ENCODE data around the gene TBC1D25. TPM values are rescaled to one million over a fixed set of nuclear protein-coding genes. Genes with fewer than 3 reads are reported as not detected.
A peak's percentile ranks its signal among the peaks of the same experiment; 100 is the strongest.

Gene TBC1D25
- 10 to 100 TPM in 1 of 4 donors, 1 to 10 TPM in 3; 5.5 to 11.7 (median 8.5) TPM for total RNA-seq

DNA sequence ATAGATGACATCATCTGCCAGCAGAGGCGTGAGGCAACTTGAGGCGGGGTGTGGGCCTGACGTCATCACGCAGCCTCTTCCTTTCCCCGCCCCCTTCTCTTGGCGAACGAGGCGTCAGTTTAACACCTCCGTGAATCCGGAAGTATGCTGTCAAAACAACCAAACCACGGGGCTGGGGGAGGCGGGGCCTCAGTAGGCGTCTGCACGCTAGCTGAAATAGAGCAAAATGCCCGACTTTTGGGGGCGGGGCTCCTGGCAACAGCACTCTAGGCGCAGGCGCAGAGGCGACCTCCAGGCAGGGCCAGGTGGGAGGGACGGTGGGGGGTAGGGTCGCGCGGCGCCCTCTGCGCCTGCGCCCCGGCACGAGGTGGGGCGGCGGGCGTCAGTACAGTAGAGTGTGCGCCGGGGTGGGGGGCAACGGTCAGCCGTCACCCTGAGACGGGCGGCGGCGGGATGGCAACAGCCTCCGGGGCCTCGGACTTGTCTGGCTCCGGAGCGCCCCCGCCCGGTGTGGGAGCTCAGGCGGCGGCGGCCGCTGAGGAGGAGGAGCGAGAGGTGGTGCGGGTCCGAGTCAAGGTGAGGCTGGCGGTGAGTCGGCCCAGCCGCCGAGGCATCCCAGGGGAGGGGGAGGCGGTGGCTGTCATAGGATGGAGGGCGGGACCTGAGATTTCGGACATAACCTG is at the start of gene TBC1D25:
Gene TBC1D25, plus strand, starts transcription at position 370 of the 683 bp plus-strand sequence. Its CDS starts 84 bp downstream, at position 454.
- H3K36me3 ChIP-seq = peaks cover 0 to 25% (median 0%) of the 10 kb centered on the region in 3 donors
- TF ChIP-seq POLR2A (IDR thresholded peaks at IDR 0.05) (peak in 2 of 4 donors; percentile 46 to 60), CTCF (IDR thresholded peaks at IDR 0.05) (peak in 5 of 6 experiments; percentile 17 to 45 (median 29))
- H3K27ac ChIP-seq = peak within 1 kb of the TSS; percentile 87 to 95 (median 90)
- DNase-seq = peak; percentile 83
- no peaks in the 10 kb centered on the region for H3K9me3 ChIP-seq
- peak within 1 kb of the TSS; percentile 59 to 81 (median 67) for H3K4me3 ChIP-seq
- WGBS, 2 donors = 0 to 49% methylated on average over 1 to 11 of the region's 59 CpGs
- H3K4me1 ChIP-seq = peaks cover 0 to 18% (median 6%) of the 10 kb centered on the region in 3 donors
- intact Hi-C loops (cut with DNase I) = no loop called here
- no peaks in the 10 kb centered on the region for H3K27me3 ChIP-seq

- H3K27me3 ChIP-seq = no peaks in the 10 kb centered on the region
- H3K4me1 ChIP-seq = peaks cover 0 to 24% (median 0%) of the 10 kb centered on the region in 3 donors
- TF ChIP-seq POLR2A (IDR thresholded peaks at IDR 0.05) (no peak), CTCF (IDR thresholded peaks at IDR 0.05) (no peak)
- peaks cover 0 to 10% (median 0%) of the 10 kb centered on the region in 3 donors for H3K36me3 ChIP-seq
- H3K9me3 ChIP-seq = no peaks in the 10 kb centered on the region
- WGBS, 2 donors = 57 to 81% methylated on average over 1 to 2 of the region's 2 CpGs
- no peak overlapping the region for H3K4me3 ChIP-seq
- no peak for DNase-seq
- H3K27ac ChIP-seq = peak overlapping the region in 3 of 4 donors; percentile 36 to 73 (median 61)
- intact Hi-C loops (cut with DNase I) = no loop called here
Measured at GRCh38 chrX:48489892-48490291, 49.6 kb upstream of the TBC1D25 start.

DNA sequence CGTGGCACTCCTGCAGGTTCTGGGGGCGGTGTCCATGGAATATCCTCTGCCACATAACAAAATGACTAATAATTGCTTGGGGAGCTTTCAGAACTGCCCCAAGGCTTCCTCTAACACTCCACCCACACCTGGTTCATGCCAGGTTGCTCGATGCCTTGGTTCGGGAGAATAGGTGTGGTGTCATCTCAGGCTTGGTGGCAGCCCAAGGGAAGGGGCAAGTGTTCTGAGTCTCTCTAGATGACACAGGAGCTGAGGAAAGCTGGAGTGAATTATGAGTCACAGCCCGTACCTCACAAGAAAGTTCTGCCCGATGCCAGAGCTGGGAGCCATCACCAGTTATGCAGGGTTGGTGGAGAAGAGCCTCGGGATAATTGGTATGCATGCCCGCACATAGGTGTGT is 48.9 kb upstream of the TBC1D25 start:
- DNase-seq = no peak
- H3K36me3 ChIP-seq = peaks cover 0 to 3% (median 0%) of the 10 kb centered on the region in 3 donors
- intact Hi-C loops (cut with DNase I) = no loop called here
- no peak overlapping the region for H3K4me3 ChIP-seq
- H3K27ac ChIP-seq = peak overlapping the region in 3 of 4 donors; percentile 36 to 73 (median 61)
- WGBS, 2 donors = 60% methylated on average over 8 of the region's 8 CpGs; no CpG with 5 or more reads in 1 of the 2 donors
- TF ChIP-seq POLR2A (IDR thresholded peaks at IDR 0.05) = no peak
- TF ChIP-seq CTCF (IDR thresholded peaks at IDR 0.05) = no peak
- peaks cover 0 to 24% (median 0%) of the 10 kb centered on the region in 3 donors for H3K4me1 ChIP-seq
- no peaks in the 10 kb centered on the region for H3K9me3 ChIP-seq
- H3K27me3 ChIP-seq = no peaks in the 10 kb centered on the region

DNA sequence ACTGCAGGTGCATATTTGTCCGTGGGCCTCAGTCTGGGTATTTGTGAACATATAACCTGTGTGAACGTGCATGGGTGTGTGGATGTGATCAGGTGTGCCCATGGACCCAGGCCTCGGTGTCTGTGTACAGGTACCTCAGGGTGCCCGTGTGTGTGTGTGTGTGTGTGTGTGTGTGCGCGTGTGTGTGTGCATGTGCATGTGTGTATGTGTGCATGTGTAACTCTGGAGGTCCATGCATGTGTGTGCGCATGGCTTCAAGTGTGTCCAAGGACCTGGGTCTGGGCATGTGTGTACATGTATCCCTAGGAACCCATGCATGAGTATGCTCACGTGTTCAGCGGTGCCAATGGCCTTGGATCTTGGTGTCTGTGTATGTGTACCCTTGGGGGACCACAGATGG is 47.7 kb upstream of the TBC1D25 start:
- intact Hi-C loops (cut with DNase I) = no loop called here
- H3K36me3 ChIP-seq = no peaks in the 10 kb centered on the region
- H3K27ac ChIP-seq = no peak overlapping the region
- no peak for DNase-seq
- no peaks in the 10 kb centered on the region for H3K27me3 ChIP-seq
- TF ChIP-seq CTCF (IDR thresholded peaks at IDR 0.05) (no peak), POLR2A (IDR thresholded peaks at IDR 0.05) (no peak)
- H3K4me3 ChIP-seq = no peak overlapping the region
- peaks cover 0 to 24% (median 0%) of the 10 kb centered on the region in 3 donors for H3K4me1 ChIP-seq
- WGBS, 2 donors = 68% methylated on average over 6 of the region's 9 CpGs; no CpG with 5 or more reads in 1 of the 2 donors
- H3K9me3 ChIP-seq = no peaks in the 10 kb centered on the region

GRCh38 chrX:48492293-48492910 is 47.1 kb upstream of the TBC1D25 start:
- H3K9me3 ChIP-seq = no peaks in the 10 kb centered on the region
- TF ChIP-seq CTCF (IDR thresholded peaks at IDR 0.05) (no peak), POLR2A (IDR thresholded peaks at IDR 0.05) (no peak)
- intact Hi-C loops (cut with DNase I) = no loop called here

More at GRCh38 chrX:48492293-48492910, 47.1 kb upstream of the TBC1D25 start:
- Histone ChIP-seq H3K27ac (no peak overlapping the region), H3K4me1 (peaks cover 0 to 24% (median 0%) of the 10 kb centered on the region in 3 donors), H3K4me3 (no peak overlapping the region), H3K36me3 (no peaks in the 10 kb centered on the region), H3K27me3 (no peaks in the 10 kb centered on the region)
- DNase-seq = no peak
- 0 to 73% methylated on average over 1 to 7 of the region's 7 CpGs for WGBS, 2 donors

Data from esophagus squamous epithelium (tissue), 5 donors.